MCF 10A (cell line): ENCODE measurements around the gene IGSF23. TPM values are rescaled to one million over a fixed set of nuclear protein-coding genes. Genes with fewer than 3 reads are reported as not detected.

Experiments used
- BruUV-seq: library from RNA; stranded (reverse); fragments of 400-500 nt; replicated peaks from 2 replicates; lab custom pipeline; 2021; lab: Mats Ljungman, UMichigan
- CTCF ChIA-PET: fragments of 300-600 bp; sonication (Branson Sonifier 250); formaldehyde crosslinking; extraction: SDS; loops from one replicate; lab custom pipeline; 2021; ENCODE audit warnings: antibody characterized with exemption, inconsistent platforms; lab: Yijun Ruan, JAX
- POLR2A ChIA-PET: fragments of 300-600, 350-650 bp; sonication (Branson Sonifier 250); formaldehyde crosslinking; extraction: SDS; loops from one replicate; lab custom pipeline; 2020; ENCODE audit warnings: antibody characterized with exemption, inconsistent platforms; lab: Yijun Ruan, JAX
- DNase-seq: peaks from one replicate; pipeline ENCODE4 v3.0.0-alpha.2; 2018; ENCODE audit not compliant: unreplicated experiment
- H3K27ac Mint-ChIP-seq: one replicate; pipeline ENCODE4 v1.8.0; 2022; ENCODE audit warnings: mild to moderate bottlenecking, low read depth, mixed read lengths; ENCODE audit not compliant: unreplicated experiment
- H3K27me3 Mint-ChIP-seq: one replicate; pipeline ENCODE4 v1.8.0; 2022; ENCODE audit warnings: mixed read lengths; ENCODE audit not compliant: insufficient read depth, unreplicated experiment
- H3K36me3 Mint-ChIP-seq: one replicate; pipeline ENCODE4 v1.8.0; 2022; ENCODE audit warnings: mild to moderate bottlenecking, moderate library complexity, mixed read lengths; ENCODE audit not compliant: insufficient read depth, unreplicated experiment
- H3K4me1 Mint-ChIP-seq: one replicate; pipeline ENCODE4 v1.8.0; 2022; ENCODE audit warnings: mixed read lengths; ENCODE audit not compliant: insufficient read depth, unreplicated experiment
- H3K4me3 Mint-ChIP-seq: one replicate; pipeline ENCODE4 v1.8.0; 2022; ENCODE audit warnings: mild to moderate bottlenecking, moderate library complexity, mixed read lengths; ENCODE audit not compliant: unreplicated experiment
- H3K9me3 Mint-ChIP-seq: one replicate; pipeline ENCODE4 v1.8.0; 2022; ENCODE audit warnings: mixed read lengths; ENCODE audit not compliant: unreplicated experiment
- CTCF ChIP-seq: fragments of 200-600 bp; IDR thresholded peaks from one replicate; pipeline ENCODE4 v1.8.0; 2022; ENCODE audit warnings: antibody characterized with exemption, mild to moderate bottlenecking; ENCODE audit not compliant: unreplicated experiment
- intact Hi-C: fragments of 100-400 bp; cut with micrococcal nuclease; formaldehyde crosslinking; loops from 2 replicates; pipeline ENCODE4 v1.14.1; 2022
- total RNA-seq: library from RNA; stranded (reverse); gene quantifications from 2 replicates; pipeline ENCODE4 v1.2.3, GENCODE V29; 2022

Gene IGSF23
- total RNA-seq, 1 experiment from 2014 or later: not detected

GRCh38 chr19:44597131-44597491 lies 16.3 kb upstream of the IGSF23 start:
- no peak for DNase-seq
- ChIA-PET CTCF (interaction anchor here (0.6 to 1.1 kb wide), 3 partner anchors 8 to 189 kb away, joined by 3 read pairs; no protein-coding TSS in a partner anchor), POLR2A (no interaction called here)
- H3K27me3 Mint-ChIP-seq: peaks cover 38% of the 10 kb centered on the region
- no peak overlapping the region for H3K4me3 Mint-ChIP-seq
- H3K36me3 Mint-ChIP-seq: no peaks in the 10 kb centered on the region
- intact Hi-C loops: no loop called here
- no peak for TF ChIP-seq CTCF
- no TSS peak for BruUV-seq
- no peaks in the 10 kb centered on the region for H3K4me1 Mint-ChIP-seq
- no peaks in the 10 kb centered on the region for H3K9me3 Mint-ChIP-seq
- H3K27ac Mint-ChIP-seq: no peak overlapping the region

- ChIA-PET CTCF (interaction anchor here (0.6 to 0.7 kb wide), 3 partner anchors 10 to 56 kb away, joined by 3 read pairs; no protein-coding TSS in a partner anchor), POLR2A (interaction anchor here (0.9 kb wide), 1 partner anchor 50 kb away, joined by 3 read pairs; no protein-coding TSS in a partner anchor)
- no peak for DNase-seq
- TF ChIP-seq CTCF: no peak
- intact Hi-C loops: no loop called here
- H3K27me3 Mint-ChIP-seq: peaks cover 38% of the 10 kb centered on the region
- H3K4me3 Mint-ChIP-seq: no peak overlapping the region
- H3K27ac Mint-ChIP-seq: no peak overlapping the region
- peaks cover 6% of the 10 kb centered on the region for H3K4me1 Mint-ChIP-seq
- no peaks in the 10 kb centered on the region for H3K9me3 Mint-ChIP-seq
- H3K36me3 Mint-ChIP-seq: no peaks in the 10 kb centered on the region
- BruUV-seq: no TSS peak
These were observed 15.0 kb upstream of the IGSF23 start for GRCh38 chr19:44598355-44598754.

GRCh38 chr19:44598880-44599279 lies 14.5 kb upstream of the IGSF23 start:
- intact Hi-C loops: no loop called here
- no peak overlapping the region for H3K4me3 Mint-ChIP-seq
- H3K4me1 Mint-ChIP-seq: peaks cover 11% of the 10 kb centered on the region
- peaks cover 38% of the 10 kb centered on the region for H3K27me3 Mint-ChIP-seq
- BruUV-seq: no TSS peak
- POLR2A ChIA-PET: interaction anchor here (0.9 kb wide), 1 partner anchor 50 kb away, joined by 3 read pairs; no protein-coding TSS in a partner anchor
- CTCF ChIA-PET: interaction anchor here (0.6 to 0.7 kb wide), 3 partner anchors 10 to 58 kb away, joined by 3 to 4 read pairs (median 3); no protein-coding TSS in a partner anchor
- no peak for TF ChIP-seq CTCF
- DNase-seq: no peak
- no peak overlapping the region for H3K27ac Mint-ChIP-seq
- H3K9me3 Mint-ChIP-seq: no peaks in the 10 kb centered on the region
- H3K36me3 Mint-ChIP-seq: no peaks in the 10 kb centered on the region

- no peak for TF ChIP-seq CTCF
- H3K36me3 Mint-ChIP-seq: no peaks in the 10 kb centered on the region
- intact Hi-C loops: no loop called here
- POLR2A ChIA-PET: no interaction called here
- H3K9me3 Mint-ChIP-seq: no peaks in the 10 kb centered on the region
- H3K27me3 Mint-ChIP-seq: peaks cover 38% of the 10 kb centered on the region
- DNase-seq: no peak
- H3K4me1 Mint-ChIP-seq: peaks cover 11% of the 10 kb centered on the region
- BruUV-seq: no TSS peak
- CTCF ChIA-PET: interaction anchor here (0.6 kb wide), 1 partner anchor 44 kb away, joined by 3 read pairs; no protein-coding TSS in a partner anchor
- H3K4me3 Mint-ChIP-seq: no peak overlapping the region
- no peak overlapping the region for H3K27ac Mint-ChIP-seq
These were observed 12.9 kb upstream of the IGSF23 start for GRCh38 chr19:44600466-44600865.
